Measurements from ENCODE around the gene AGO3. TPM values are rescaled to one million over a fixed set of nuclear protein-coding genes. Genes with fewer than 3 reads are reported as not detected.
A peak's percentile ranks its signal among the peaks of the same experiment; 100 is the strongest.

The AGO3 gene
- total RNA-seq, 1 experiment from 2014 or later, result 8.1 TPM

GRCh38 chr1:36096500-36097432, 165.9 kb downstream of the AGO3 start:
- no peak for DNase-seq (ENCODE audit: low spot score)

- DNase-seq (ENCODE audit: low spot score), result no peak
Observed at GRCh38 chr1:36097693-36098585, 167.0 kb downstream of the AGO3 start.

DNA sequence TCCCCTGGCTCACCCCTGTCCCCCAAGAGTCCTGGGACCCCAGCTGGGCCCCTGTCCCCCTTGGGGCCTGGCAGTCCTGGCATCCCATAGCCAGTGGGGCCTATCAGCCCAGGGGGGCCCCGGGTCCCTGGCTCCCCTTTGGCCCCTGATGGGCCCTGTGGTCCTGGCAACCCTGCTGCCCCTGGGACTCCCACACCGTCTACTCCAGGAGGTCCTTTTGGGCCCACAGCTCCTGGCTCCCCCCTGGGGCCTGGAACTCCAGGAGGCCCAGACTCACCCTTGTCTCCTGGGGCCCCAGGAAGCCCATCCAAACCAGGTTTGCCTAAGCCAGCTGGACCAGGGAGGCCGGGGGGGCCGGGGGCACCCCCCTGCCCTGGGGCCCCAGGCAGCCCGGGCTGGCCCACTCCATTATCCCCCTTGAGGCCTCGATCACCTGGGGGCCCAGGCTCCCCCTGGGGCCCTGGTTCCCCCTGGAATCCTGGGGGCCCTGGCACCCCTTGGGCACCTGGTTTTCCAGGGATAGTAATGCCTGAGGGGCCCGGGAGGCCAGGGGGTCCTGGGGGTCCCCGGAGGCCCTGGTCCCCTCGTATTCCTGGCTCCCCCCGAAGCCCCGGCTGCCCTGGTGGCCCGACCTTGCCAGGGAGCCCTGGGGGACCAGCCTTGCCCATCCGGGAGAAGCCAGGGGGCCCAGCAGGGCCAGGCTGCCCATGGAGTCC, 167.9 kb downstream of the AGO3 start:
- DNase-seq (ENCODE audit: low spot score), result no peak

GRCh38 chr1:36099681-36100341, 168.9 kb downstream of the AGO3 start:
- peak; percentile 58 for DNase-seq (ENCODE audit: low spot score)

DNA sequence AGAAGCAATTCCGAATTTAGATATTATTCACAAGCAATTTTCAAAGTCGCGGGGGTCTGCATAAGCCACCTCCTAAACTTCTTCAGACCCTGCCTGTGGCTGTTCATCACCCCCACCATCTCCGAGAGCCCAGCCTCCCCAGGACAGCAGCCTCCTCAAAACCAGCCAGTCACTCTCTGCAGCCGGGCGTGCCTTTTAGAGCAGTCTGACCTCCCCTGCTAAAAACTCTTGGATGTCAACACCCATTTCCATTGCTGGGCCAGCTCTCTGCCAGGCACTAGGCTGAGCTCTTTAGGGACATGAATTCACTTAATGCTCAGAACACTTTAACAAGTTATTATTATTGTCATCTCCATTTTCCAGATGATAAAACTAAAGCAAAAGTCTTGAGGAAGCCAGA, 169.5 kb downstream of the AGO3 start:
- DNase-seq (ENCODE audit: low spot score), result no peak

DNA sequence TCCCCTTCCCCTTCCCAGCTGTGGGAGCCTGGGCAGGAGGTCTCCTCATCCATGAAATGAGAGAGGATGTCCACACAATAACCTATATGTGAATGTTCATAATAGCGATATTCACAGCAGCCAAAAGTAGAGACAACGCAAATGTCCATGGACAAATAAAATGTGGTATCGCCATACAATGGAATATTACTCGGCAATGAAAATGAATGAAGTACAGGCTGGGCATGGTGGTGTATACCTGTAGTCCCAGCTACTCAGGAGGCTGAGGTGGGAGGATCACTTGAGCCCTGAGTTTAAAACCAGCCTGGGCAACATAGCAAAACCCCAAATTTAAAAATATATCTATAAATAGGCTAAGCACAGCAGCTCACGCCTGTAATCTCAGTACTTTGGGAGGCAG, 170.6 kb downstream of the AGO3 start:
- DNase-seq (ENCODE audit: low spot score), result no peak

DNA sequence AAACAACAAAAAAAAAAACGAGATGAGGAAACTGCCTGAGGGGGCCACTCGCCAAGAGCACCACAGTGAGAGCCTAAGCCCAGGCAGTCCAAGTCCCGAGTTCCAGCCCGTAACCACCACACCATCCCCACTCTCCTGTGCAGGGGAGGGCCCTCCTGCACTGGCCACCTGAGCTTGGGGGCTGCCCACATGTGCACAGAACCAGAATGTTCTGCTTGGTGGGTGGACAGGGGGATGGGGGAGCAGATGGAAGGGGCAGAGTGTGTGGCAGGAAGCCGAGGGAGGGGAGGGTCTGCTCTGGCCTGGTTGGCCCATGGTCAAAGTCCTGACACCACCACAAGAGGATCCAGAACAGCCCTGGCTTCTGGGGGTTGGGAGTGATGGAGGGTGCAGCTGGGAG, 175.4 kb downstream of the AGO3 start:
- DNase-seq (ENCODE audit: low spot score), result no peak

DNA sequence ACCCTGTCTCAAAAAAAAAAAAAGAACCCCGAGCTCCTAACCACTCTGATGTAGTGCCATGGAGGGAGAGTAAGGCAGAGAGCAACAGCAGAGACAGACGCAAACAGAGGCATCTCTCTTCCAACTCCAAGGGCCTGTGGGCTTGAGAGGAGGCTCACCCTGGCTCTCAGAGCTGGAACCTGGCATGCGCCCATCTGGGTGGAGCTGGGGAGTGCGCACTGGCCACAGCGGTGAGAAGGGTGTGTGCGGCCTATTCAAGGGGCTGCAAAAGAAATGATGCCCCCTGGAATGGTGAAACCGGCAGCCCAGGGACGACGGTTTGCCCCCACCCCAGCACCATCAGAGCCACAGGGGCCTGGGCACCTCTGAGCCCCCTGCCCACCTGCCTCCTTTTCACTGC, 176.5 kb downstream of the AGO3 start:
- DNase-seq (ENCODE audit: low spot score), result no peak

- DNase-seq (ENCODE audit: low spot score), result no peak
Observed at GRCh38 chr1:36108314-36108713, 177.4 kb downstream of the AGO3 start.

GRCh38 chr1:36109041-36109679, 178.3 kb downstream of the AGO3 start:
- DNase-seq (ENCODE audit: low spot score), result peak; percentile 80

GRCh38 chr1:36111151-36111550, 180.2 kb downstream of the AGO3 start:
- DNase-seq (ENCODE audit: low spot score), result no peak

DNA sequence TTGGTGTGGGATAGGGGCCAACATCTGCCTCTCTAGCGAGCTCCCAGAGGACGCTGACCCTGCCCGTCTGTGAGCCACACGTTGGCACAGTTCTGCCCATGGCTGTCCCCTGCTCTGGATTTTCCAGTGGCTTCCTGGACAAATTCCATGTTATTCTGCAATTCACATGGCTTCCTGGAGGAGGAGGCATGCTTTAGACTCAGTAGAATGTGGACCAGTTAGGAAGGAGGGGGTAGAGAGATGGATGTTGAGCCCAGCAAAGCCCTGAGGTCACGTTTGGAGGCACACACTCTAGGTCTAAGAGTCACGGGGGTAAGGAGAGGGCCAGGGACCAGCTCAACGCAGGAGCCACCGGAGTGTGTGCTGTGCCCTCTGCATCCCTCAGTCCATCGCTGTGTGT, 181.9 kb downstream of the AGO3 start:
- DNase-seq (ENCODE audit: low spot score), result no peak

- DNase-seq (ENCODE audit: low spot score), result no peak
Observed at GRCh38 chr1:36114371-36114770, 183.5 kb downstream of the AGO3 start.

GRCh38 chr1:36115200-36115669, 184.3 kb downstream of the AGO3 start:
- peak; percentile 73 for DNase-seq (ENCODE audit: low spot score)

- peak; percentile 34 for DNase-seq (ENCODE audit: low spot score)
Observed at GRCh38 chr1:36115931-36116330, 185.0 kb downstream of the AGO3 start.

DNA sequence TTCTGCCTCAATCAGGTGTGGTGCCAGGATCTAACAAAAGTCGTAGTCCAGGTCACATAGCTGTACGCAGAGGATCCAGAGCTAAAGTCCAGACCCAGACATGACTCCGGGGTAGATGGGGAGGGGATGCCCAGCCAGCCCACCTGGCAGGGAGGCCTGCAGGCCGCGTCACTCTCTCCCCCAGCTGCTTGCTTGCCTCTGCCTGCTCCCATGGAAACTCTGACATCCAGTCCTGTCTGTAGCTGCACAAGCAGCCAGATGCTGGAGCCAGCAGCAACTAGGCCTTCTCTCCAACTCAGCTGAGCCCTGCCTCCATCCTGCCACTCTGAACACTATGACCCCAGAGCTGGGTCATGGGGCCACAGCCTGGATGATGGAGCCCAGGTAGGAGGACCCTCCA, 186.0 kb downstream of the AGO3 start:
- DNase-seq (ENCODE audit: low spot score), result no peak

GRCh38 chr1:36118447-36119204, 187.7 kb downstream of the AGO3 start:
- no peak for DNase-seq (ENCODE audit: low spot score)

- DNase-seq (ENCODE audit: low spot score), result no peak
Observed at GRCh38 chr1:36119456-36119855, 188.6 kb downstream of the AGO3 start.
